GM19025 (cell line): ENCODE measurements around the gene SLC34A1.
A peak's percentile ranks its signal among the peaks of the same experiment; 100 is the strongest.

Experiments used
- ATAC-seq: cut with Tn5 transposase; IDR thresholded peaks from one replicate; pipeline ENCODE4 v1.9.1; 2021; ENCODE audit warnings: mild to moderate bottlenecking, low read depth, moderate library complexity; ENCODE audit not compliant: unreplicated experiment

SLC34A1 gene

GRCh38 chr5:177442066-177442826 is 58.0 kb downstream of the SLC34A1 start:
- ATAC-seq: no peak

GRCh38 chr5:177443144-177443983 is 59.1 kb downstream of the SLC34A1 start:
- no peak for ATAC-seq

- no peak for ATAC-seq
These were observed 60.1 kb downstream of the SLC34A1 start for GRCh38 chr5:177444106-177445051.

- no peak for ATAC-seq
These were observed 61.0 kb downstream of the SLC34A1 start for GRCh38 chr5:177445052-177445916.

- ATAC-seq: no peak
These were observed 61.6 kb downstream of the SLC34A1 start for GRCh38 chr5:177445917-177446199.

- ATAC-seq: peak; percentile 62
These were observed 62.2 kb downstream of the SLC34A1 start, which contains the start of gene PRR7 for GRCh38 chr5:177446200-177447065. TSS of gene PRR7 (plus strand) at chr5:177446814. CDS start at chr5:177455068, 8,254 bp downstream.

- ATAC-seq: peak; percentile 33
These were observed 62.9 kb downstream of the SLC34A1 start for GRCh38 chr5:177447066-177447610.

- ATAC-seq: no peak
These were observed 63.5 kb downstream of the SLC34A1 start for GRCh38 chr5:177447611-177448243.
